Coronary artery (tissue), 2 donors: ENCODE measurements around the gene TTC23L.
"Not testable (repeated sequence)": the region's sequence is repeated elsewhere in the genome, so short reads cannot be mapped to it uniquely, and the experiment has no call there.

Experiments
- DNase-seq: peaks from one replicate; pipeline ENCODE4 v3.0.0-alpha.2; 2017; ENCODE audit warnings: low spot score
- H3K27ac ChIP-seq, 2 donors: fragments of 200-600 bp; sonication (generic); one replicate each; pipeline ENCODE4 v1.5.1; 2016 to 2019
- H3K4me3 ChIP-seq: fragments of 200-600 bp; sonication (generic); 2 replicates; pipeline ENCODE4 v1.5.1; 2016; ENCODE audit warnings: mild to moderate bottlenecking, moderate library complexity
- TF ChIP-seq, protein P1 (sequence below): fragments of 200-600 bp; sonication (generic); IDR thresholded peaks from one replicate; pipeline ENCODE4 v1.5.1; 2019; ENCODE audit warnings: antibody characterized with exemption

TTC23L gene

DNA sequence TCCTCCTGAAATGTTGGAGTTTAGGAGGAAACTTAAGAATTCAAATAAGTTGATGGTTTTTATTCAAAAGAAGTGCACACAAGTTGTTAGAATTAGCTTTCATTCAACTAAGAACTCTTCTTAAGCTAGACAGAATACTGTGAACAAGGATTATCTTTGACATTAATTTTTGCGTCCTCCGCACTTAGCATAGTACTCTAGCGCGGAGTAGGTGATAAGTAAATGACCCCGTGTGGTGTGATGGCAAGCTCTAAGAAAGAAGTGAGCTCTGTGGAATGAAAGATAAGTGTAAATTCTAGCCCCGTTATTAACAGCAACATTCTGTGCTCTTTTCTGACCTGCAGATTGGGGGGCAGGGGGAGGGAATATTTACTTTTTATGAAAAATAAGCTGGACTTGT lies 77.6 kb downstream of the TTC23L start:
- DNase-seq, result no peak
- TF ChIP-seq, protein P1, sequence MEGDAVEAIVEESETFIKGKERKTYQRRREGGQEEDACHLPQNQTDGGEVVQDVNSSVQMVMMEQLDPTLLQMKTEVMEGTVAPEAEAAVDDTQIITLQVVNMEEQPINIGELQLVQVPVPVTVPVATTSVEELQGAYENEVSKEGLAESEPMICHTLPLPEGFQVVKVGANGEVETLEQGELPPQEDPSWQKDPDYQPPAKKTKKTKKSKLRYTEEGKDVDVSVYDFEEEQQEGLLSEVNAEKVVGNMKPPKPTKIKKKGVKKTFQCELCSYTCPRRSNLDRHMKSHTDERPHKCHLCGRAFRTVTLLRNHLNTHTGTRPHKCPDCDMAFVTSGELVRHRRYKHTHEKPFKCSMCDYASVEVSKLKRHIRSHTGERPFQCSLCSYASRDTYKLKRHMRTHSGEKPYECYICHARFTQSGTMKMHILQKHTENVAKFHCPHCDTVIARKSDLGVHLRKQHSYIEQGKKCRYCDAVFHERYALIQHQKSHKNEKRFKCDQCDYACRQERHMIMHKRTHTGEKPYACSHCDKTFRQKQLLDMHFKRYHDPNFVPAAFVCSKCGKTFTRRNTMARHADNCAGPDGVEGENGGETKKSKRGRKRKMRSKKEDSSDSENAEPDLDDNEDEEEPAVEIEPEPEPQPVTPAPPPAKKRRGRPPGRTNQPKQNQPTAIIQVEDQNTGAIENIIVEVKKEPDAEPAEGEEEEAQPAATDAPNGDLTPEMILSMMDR, result no peak
- Histone ChIP-seq H3K4me3 (peak overlapping the region; percentile 95), H3K27ac (no peak overlapping the region)

DNA sequence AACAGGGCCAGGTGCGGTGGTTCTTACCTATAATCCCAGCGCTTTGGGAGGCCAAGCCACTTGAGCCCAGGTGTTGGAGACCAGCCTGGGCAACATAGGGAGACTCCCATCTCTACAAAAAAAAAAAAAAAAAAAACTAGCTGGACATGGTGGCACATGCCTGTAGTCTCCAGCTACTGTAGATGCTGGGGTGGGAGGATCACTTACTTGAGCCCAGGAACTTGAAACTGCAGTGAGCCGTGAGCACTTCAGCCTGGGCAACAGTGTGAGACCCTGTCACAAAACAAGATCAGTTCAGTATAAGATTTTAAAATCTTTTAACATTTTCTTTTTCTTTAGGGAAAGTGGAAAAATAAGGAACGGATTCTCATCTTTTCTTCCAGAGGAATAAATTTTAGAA lies 79.1 kb downstream of the TTC23L start:
- DNase-seq, result no peak
- TF ChIP-seq, protein P1, result no peak
- H3K4me3 ChIP-seq, result no peak overlapping the region
- no peak overlapping the region for H3K27ac ChIP-seq

DNA sequence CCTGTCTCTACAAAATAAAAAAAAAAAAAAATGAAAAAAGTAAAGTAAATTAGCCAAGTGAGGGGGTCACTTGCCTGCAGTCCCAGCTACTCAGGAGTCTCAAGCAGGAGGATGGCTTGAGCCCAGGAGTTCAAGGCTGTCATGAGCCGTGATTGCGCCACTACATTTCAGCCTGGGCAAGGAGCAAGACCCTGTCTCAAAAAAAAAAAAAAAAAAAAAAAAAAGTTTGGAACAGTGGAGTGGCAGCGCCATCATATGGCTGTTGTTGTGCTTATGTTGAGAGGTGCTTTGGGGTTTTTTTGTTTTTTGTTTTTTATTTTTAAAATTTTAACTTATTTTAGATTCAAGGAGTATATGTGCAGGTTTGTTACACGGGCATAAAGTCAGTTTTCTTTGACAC lies 80.1 kb downstream of the TTC23L start:
- Histone ChIP-seq H3K4me3 (no peak overlapping the region), H3K27ac (no peak overlapping the region)
- DNase-seq, result no peak
- TF ChIP-seq, protein P1, result no peak

DNA sequence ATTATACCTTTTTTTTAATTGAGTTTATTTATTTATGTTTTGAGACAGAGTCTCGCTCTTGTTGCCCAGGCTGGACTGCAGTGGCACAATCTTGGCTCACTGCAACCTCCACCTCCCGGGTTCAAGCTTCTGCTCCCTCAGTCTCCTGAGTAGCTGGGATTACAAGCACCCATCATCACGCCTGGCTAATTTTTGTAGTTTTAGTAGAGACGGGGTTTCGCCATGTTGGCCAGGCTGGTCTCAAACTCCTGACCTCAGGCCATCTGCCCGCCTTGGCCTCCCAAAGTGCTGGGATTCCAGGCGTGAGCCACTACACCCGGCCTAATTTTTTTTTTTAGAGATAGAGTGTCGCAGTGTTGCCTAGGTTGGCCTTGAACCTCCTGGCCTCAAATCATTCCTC lies 84.3 kb downstream of the TTC23L start:
- not testable (repeated sequence) for H3K4me3 ChIP-seq, DNase-seq, H3K27ac ChIP-seq

- Histone ChIP-seq H3K4me3 (no peak overlapping the region), H3K27ac (no peak overlapping the region)
- TF ChIP-seq, protein P1, result no peak
- no peak for DNase-seq
Measured at GRCh38 chr5:34923694-34924461, 84.9 kb downstream of the TTC23L start.

DNA sequence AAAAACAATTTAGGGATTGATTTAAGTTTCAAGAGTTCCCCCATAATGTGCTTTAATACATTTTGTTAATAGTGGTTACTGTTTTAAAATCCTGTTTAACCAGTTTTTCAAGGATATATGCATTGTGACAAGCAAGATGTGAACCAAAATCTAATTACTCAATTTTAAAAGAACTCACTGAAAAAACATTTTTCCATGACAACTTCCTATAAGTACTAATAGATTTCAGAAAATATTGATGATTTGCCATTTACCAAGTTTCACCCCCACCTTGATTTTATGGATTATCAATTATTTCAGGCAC lies 85.5 kb downstream of the TTC23L start:
- no peak overlapping the region for H3K4me3 ChIP-seq
- no peak for DNase-seq
- H3K27ac ChIP-seq, result no peak overlapping the region
- TF ChIP-seq, protein P1, result no peak

DNA sequence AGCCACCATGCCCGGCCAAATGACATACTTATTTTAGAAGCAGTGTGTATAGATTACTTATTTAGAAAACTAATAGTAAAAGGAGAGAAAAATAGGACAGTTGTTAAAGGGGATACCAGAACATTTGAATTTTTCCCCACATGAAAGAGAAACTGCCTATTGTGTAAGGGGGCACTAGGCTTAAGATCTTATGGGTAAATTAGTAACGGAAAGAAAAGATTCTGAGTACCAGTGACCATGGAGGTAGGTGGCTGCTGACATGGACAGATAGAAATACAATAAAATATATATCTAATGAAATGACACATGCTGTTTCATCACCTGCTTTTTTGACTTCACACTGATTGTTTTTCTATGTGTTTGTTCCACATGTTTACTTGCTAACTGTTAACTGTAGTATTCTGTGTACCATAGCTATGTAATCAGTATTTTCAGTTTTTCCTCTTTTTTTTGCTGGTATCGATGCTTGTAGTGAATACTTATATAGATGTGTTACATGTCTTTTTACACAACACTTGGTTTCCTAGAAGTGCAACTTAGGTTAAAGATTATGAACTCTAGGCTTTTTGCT lies 87.4 kb downstream of the TTC23L start:
- no peak for DNase-seq
- TF ChIP-seq, protein P1, result no peak
- Histone ChIP-seq H3K27ac (no peak overlapping the region), H3K4me3 (no peak overlapping the region)
